GM18508 (cell line): ENCODE data around the gene TIFAB.

Source experiments
- ATAC-seq: cut with Tn5 transposase; IDR thresholded peaks from one replicate; pipeline ENCODE4 v1.9.1; 2021; ENCODE audit warnings: moderate number of reproducible peaks; ENCODE audit not compliant: insufficient read depth, unreplicated experiment

TIFAB gene

GRCh38 chr5:135482381-135482933, 30.3 kb upstream of the TIFAB start:
- no peak for ATAC-seq

GRCh38 chr5:135481909-135482311, 29.8 kb upstream of the TIFAB start:
- no peak for ATAC-seq

DNA sequence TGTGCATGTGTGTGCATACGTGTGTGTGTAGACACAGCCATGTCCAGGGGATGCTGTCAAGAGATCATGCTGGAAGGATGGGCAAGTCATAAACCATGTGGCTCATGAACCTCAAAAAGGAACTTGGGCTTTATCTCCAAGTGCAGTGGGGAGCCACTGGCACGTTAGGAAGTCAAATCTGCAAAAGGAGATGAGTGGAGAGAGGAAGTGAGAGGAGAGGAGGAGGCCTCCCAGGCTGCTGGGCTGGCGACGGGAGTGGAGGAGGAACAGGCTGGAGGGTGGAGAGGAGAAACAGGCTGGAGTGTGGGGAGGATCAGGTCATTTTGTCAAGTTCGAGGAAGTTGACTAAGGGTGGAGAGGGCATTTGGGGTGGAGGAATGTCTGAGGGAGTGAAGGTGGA, 29.2 kb upstream of the TIFAB start:
- ATAC-seq = no peak

- ATAC-seq = no peak
Measured at GRCh38 chr5:135480511-135480910, 28.4 kb upstream of the TIFAB start.

DNA sequence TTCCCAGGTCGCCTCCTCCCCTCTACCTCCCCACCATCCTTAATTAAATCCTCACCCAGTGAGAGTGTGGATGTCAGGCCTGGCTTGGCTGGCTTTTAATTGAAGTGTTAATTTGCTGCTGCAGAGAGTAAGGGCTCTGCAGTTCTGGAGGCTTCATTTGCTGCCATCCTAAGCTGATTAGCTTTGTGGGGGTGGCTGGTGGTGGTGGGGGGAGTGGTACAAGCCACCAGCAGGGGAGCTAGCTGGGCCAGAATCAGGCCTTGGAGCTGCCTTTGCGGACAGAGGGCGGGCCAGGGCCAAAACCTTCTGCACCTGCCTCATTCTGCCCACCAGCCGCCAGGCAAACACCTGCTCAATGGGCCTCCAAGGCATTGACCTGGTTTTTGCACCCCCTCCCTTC, 26.8 kb upstream of the TIFAB start:
- ATAC-seq = no peak

DNA sequence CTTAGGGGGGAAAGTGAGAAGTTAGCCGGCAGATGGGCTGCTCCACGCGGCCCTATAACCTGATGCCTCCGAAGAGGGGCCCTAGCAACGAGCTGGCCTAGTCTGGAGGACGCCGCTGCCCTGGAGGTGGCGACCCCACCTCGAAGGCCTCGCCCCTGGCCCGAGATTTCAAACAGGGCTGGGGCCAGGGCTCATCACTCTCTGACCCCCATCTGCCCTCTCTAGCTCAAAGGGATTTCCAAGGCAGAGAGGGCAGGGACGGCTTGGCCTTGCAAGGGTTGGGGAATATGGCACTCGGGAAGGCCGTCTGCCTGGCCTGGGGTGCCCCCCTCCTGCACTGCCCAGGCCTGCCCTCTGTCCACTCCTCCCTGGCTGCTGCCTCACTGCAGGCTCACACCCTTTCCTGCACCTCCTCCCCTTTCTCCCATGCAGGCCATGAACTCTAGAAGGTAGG, 25.5 kb upstream of the TIFAB start:
- ATAC-seq = no peak

- ATAC-seq = no peak
Measured at GRCh38 chr5:135476615-135477581, 24.7 kb upstream of the TIFAB start.

- no peak for ATAC-seq
Measured at GRCh38 chr5:135473956-135474670, 22.0 kb upstream of the TIFAB start.

- ATAC-seq = no peak
Measured at GRCh38 chr5:135472141-135472540, 20.0 kb upstream of the TIFAB start.

- ATAC-seq = no peak
Measured at GRCh38 chr5:135471726-135472125, 19.6 kb upstream of the TIFAB start.

- ATAC-seq = no peak
Measured at GRCh38 chr5:135469911-135470310, 17.8 kb upstream of the TIFAB start.

GRCh38 chr5:135468541-135468940, 16.4 kb upstream of the TIFAB start:
- ATAC-seq = no peak

- no peak for ATAC-seq
Measured at GRCh38 chr5:135467871-135468485, 15.8 kb upstream of the TIFAB start.

DNA sequence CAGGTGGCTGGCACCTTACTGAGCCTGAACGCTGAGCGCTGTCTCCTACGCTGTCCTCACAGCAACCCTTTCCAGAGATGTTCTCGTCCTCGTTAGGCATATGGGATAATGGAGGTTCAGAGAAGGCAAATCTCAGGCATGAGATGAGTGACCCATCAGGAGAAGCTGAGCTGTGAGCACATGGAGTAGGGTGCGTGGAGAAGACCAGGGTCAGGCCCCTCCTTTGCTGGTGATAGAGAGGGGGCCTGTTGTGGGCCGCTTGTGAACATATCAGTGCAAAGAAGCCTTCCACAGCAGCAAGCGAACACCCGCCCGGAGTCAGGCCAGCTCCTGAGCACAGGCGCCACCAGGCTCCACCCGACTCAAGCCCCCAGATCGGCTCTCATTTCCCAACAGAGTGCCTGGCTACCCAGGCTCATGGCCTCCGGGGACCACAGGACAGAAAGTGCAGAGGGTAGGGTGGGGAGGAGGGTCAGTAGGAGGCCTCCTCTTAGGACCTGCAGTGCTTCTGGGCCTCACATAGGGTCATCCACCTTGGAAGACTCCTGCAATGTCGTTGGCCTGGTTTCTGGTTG, 15.0 kb upstream of the TIFAB start:
- ATAC-seq = no peak

DNA sequence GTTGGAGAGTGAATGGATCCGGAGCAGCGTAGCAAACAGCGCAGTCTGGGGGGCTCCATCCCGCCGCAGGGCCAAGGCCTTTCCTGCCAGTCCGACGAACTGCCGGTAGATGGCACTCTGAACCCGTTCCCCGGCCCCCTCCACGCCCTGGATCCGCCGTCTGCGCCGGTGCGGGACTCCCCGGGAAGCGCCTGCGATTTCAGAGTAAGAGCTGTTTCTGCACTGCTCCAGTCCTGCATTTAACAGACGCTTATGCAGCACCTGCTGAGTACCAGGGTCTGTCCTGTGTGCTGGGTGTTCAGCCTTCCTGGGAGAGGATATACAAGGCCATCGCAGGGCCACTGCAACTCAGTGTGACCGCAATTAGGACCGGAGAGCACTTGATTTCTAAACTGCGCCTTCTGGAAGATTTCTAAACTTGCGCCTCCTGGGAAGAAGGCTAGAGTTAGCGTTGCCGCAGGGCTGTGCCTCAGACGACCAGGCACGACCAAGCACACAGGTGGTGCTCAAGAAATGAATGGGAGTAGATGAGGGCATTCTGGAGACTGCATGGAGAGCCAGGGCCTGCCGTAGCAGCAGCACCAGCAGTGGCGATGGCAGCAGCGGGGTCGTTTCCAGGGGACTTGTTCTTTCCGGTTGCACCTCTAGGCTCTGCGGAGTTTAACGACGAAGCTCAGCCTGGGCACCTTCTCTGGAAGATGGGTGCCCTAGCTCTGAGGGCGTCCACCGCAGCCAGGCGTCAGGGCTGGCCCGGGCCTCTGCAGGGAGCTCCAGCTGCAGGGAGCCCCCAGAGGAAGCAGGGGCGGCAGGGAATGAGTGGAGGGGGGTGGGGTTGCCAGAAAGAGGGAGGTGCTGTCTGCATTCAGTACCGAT, 14.3 kb upstream of the TIFAB start:
- ATAC-seq = no peak

DNA sequence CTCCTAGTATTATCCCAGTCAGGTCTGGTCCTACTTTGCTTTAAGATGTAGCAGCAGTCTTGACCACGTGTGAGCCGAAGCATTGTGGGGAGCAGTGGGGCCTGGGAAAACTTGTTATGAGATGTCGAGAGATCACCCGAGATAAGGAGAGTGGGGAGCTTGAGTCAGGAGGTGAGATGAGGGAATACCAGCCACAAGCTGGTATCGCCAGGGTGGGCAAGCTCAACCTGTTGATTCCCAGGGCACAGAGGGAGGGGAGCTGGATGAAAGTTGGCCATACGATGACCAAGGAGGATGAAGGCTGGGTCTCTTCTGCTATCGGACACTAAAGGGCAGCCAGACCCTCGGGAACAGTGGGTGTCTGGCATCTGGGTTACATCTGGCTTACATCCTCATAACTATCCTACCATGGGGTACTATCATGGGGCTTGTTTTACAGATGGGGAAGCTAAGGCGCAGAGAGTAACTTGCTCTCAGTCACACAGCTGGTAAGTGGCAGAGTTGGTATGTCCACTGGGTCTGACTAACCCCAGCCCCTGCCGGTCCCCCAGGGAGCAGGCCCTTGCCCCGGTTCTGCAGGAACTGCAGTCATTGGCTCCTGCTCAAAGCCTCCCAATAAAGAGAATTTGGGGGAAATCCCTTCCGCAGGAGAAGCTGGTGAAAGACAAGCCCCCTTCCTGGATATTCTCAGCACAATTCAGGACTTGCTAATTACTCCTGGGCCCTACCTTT, 13.4 kb upstream of the TIFAB start:
- no peak for ATAC-seq

GRCh38 chr5:135462304-135462703, 10.2 kb upstream of the TIFAB start:
- ATAC-seq = no peak

- ATAC-seq = no peak
Measured at GRCh38 chr5:135461481-135462151, 9.5 kb upstream of the TIFAB start.
